ENCODE data around the gene AKAP6.

- no peak for TF ChIP-seq CTCF (IDR thresholded peaks at IDR 0.05; ENCODE audit: low read depth, low read length, missing input control)
- no peak for TF ChIP-seq MAX (IDR thresholded peaks at IDR 0.05)
- no peak for TF ChIP-seq JUND (IDR thresholded peaks at IDR 0.05)
- no peak for TF ChIP-seq YY1 (IDR thresholded peaks at IDR 0.05)
- no peak for TF ChIP-seq REST (IDR thresholded peaks at IDR 0.05)
- no peak for TF ChIP-seq NR2F2 (IDR thresholded peaks at IDR 0.05)
- TF ChIP-seq RXRA (IDR thresholded peaks at IDR 0.05), result no peak
- no peak for TF ChIP-seq ATF3 (IDR thresholded peaks at IDR 0.05)
- no peak for TF ChIP-seq SP1 (IDR thresholded peaks at IDR 0.05)
- no peak for TF ChIP-seq RAD21 (IDR thresholded peaks at IDR 0.05)
- TF ChIP-seq FOXA1 (IDR thresholded peaks at IDR 0.05), result no peak
Observed at GRCh38 chr14:32427726-32428528, 98.8 kb downstream of the AKAP6 start.
